PFSK-1 (cell line): ENCODE results near the gene CYS1.

Experiments
- FOXP2 ChIP-seq: optimal IDR thresholded peaks from 2 replicates; pipeline ENCODE3; 2011; ENCODE audit warnings: borderline replicate concordance, control low read depth, inconsistent platforms; ENCODE audit not compliant: insufficient read depth; ENCODE audit errors: extremely low read length, extremely low read depth
- POLR2AphosphoS5 ChIP-seq: IDR thresholded peaks from 2 replicates; pipeline ENCODE4 v1.6.1; 2012; ENCODE audit warnings: low read depth, mild to moderate bottlenecking, control low read depth, low read length, moderate library complexity
- SIN3A ChIP-seq: IDR thresholded peaks from 2 replicates; pipeline ENCODE4 v1.6.1; 2012; ENCODE audit warnings: mild to moderate bottlenecking, low read length, moderate library complexity, borderline replicate concordance; ENCODE audit not compliant: insufficient read depth
- TAF1 ChIP-seq: IDR thresholded peaks from 2 replicates; pipeline ENCODE4 v1.6.1; 2012; ENCODE audit warnings: low read length, control low read depth, borderline replicate concordance; ENCODE audit not compliant: insufficient read depth
- TF ChIP-seq, protein P1 (sequence below), 2 experiments: IDR thresholded peaks; 2 replicates each; pipeline versions ENCODE4 v1.6.1 to v1.8.0; 2011 to 2012; ENCODE audit warnings: low read depth in 2 of 2, low read length in 2 of 2, control low read depth in 1 of 2, inconsistent platforms in 1 of 2, mild to moderate bottlenecking in 1 of 2, moderate library complexity in 1 of 2; ENCODE audit not compliant: insufficient read depth in 1 of 2

CYS1 gene

GRCh38 chr2:10038716-10039115 is 41.5 kb downstream of the CYS1 start:
- TF ChIP-seq, protein P1, sequence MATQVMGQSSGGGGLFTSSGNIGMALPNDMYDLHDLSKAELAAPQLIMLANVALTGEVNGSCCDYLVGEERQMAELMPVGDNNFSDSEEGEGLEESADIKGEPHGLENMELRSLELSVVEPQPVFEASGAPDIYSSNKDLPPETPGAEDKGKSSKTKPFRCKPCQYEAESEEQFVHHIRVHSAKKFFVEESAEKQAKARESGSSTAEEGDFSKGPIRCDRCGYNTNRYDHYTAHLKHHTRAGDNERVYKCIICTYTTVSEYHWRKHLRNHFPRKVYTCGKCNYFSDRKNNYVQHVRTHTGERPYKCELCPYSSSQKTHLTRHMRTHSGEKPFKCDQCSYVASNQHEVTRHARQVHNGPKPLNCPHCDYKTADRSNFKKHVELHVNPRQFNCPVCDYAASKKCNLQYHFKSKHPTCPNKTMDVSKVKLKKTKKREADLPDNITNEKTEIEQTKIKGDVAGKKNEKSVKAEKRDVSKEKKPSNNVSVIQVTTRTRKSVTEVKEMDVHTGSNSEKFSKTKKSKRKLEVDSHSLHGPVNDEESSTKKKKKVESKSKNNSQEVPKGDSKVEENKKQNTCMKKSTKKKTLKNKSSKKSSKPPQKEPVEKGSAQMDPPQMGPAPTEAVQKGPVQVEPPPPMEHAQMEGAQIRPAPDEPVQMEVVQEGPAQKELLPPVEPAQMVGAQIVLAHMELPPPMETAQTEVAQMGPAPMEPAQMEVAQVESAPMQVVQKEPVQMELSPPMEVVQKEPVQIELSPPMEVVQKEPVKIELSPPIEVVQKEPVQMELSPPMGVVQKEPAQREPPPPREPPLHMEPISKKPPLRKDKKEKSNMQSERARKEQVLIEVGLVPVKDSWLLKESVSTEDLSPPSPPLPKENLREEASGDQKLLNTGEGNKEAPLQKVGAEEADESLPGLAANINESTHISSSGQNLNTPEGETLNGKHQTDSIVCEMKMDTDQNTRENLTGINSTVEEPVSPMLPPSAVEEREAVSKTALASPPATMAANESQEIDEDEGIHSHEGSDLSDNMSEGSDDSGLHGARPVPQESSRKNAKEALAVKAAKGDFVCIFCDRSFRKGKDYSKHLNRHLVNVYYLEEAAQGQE (IDR thresholded peaks at IDR 0.05; ENCODE audit: insufficient read depth in 1 of 2, low read depth in 2 of 2, low read length in 2 of 2): no peak
- TF ChIP-seq SIN3A (no peak), FOXP2 (no peak), POLR2AphosphoS5 (no peak), TAF1 (no peak)

DNA sequence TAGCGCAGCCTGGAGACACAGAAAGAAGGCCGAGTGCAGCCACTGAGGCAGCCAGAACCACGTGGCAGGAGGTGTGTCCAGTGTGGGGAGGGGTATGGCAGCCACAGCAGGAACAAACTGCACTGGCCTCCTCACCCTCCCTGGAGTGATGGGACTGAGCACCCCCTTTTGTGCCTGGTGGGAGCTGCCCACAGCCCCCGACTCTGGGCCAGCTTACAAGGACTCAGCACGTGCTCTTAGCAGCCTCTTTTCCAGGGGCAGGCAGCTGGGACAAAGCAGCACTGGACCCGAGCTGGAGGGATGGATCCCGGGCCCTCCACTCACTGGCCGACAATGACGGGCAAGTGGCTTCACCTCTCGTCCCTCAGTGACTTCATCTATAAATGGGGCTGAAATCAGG is 42.1 kb downstream of the CYS1 start:
- TF ChIP-seq SIN3A (no peak), POLR2AphosphoS5 (no peak), TAF1 (no peak), FOXP2 (no peak)
- TF ChIP-seq, protein P1 (IDR thresholded peaks at IDR 0.05; ENCODE audit: insufficient read depth in 1 of 2, low read depth in 2 of 2, low read length in 2 of 2): no peak

- no peak for TF ChIP-seq POLR2AphosphoS5
- no peak for TF ChIP-seq FOXP2
- TF ChIP-seq SIN3A: no peak
- TF ChIP-seq TAF1: no peak
- TF ChIP-seq, protein P1 (IDR thresholded peaks at IDR 0.05; ENCODE audit: insufficient read depth in 1 of 2, low read depth in 2 of 2, low read length in 2 of 2): no peak
Observed at GRCh38 chr2:10036095-10036884, 43.9 kb downstream of the CYS1 start.

- TF ChIP-seq POLR2AphosphoS5: no peak
- TF ChIP-seq, protein P1 (IDR thresholded peaks at IDR 0.05; ENCODE audit: insufficient read depth in 1 of 2, low read depth in 2 of 2, low read length in 2 of 2): no peak
Observed at GRCh38 chr2:10035633-10036032, 44.6 kb downstream of the CYS1 start.

DNA sequence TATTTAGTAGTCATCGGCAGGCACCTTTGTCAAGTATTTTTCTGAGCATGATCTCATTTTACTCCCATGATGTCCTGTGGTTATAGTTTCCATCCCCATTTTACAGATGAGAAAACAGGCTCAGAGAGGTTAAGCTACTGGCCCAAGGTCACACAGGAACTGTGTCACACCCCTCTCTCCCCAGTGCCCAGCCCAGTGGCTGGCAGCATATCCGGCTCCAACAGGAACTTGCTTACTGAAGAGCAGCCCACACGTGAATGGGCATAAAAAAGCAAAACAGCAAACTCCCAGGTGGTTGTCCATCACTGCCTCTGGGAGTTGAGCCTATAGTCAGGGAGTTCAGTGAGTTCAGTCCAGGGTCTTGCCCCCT is 45.2 kb downstream of the CYS1 start:
- TF ChIP-seq POLR2AphosphoS5 (no peak), TAF1 (no peak), FOXP2 (no peak), SIN3A (no peak)
- TF ChIP-seq, protein P1 (IDR thresholded peaks at IDR 0.05; ENCODE audit: insufficient read depth in 1 of 2, low read depth in 2 of 2, low read length in 2 of 2): no peak
